Activated naive CD8-positive, alpha-beta T cell treated with anti-CD3 and anti-CD28 coated beads for 36 hours (primary cell): ENCODE measurements around the gene DEAF1. TPM values are rescaled to one million over a fixed set of nuclear protein-coding genes. Genes with fewer than 3 reads are reported as not detected.
A peak's percentile ranks its signal among the peaks of the same experiment; 100 is the strongest.

Experiments
- DNase-seq: peaks from one replicate; pipeline ENCODE4 v3.0.0; 2021
- H3K27ac Mint-ChIP-seq: one replicate; pipeline ENCODE4 v1.8.0; 2022; ENCODE audit warnings: mild to moderate bottlenecking, moderate library complexity, mixed read lengths
- H3K27me3 Mint-ChIP-seq: one replicate; pipeline ENCODE4 v1.8.0; 2022; ENCODE audit warnings: mild to moderate bottlenecking, mixed read lengths
- H3K36me3 Mint-ChIP-seq: one replicate; pipeline ENCODE4 v1.8.0; 2021; ENCODE audit warnings: mild to moderate bottlenecking, mixed read lengths
- H3K4me1 Mint-ChIP-seq: one replicate; pipeline ENCODE4 v1.8.0; 2021; ENCODE audit warnings: mixed read lengths
- H3K4me3 Mint-ChIP-seq: one replicate; pipeline ENCODE4 v1.8.0; 2022; ENCODE audit warnings: mild to moderate bottlenecking, moderate library complexity, mixed read lengths
- H3K9me3 Mint-ChIP-seq: one replicate; pipeline ENCODE4 v1.8.0; 2022; ENCODE audit warnings: mixed read lengths
- total RNA-seq, 2 experiments: library from RNA; stranded (reverse); gene quantifications; one replicate each; pipeline ENCODE4 v1.2.3, GENCODE V29; 2021

DEAF1 gene
- total RNA-seq, 2 experiments from 2014 or later: 46.1 to 49.7 TPM

- no peaks in the 10 kb centered on the region for H3K36me3 Mint-ChIP-seq
- no peak for DNase-seq
- peak overlapping the region; percentile 74 for H3K4me3 Mint-ChIP-seq
- peaks cover 17% of the 10 kb centered on the region for H3K27me3 Mint-ChIP-seq
- no peak overlapping the region for H3K27ac Mint-ChIP-seq
- no peaks in the 10 kb centered on the region for H3K9me3 Mint-ChIP-seq
- H3K4me1 Mint-ChIP-seq: peaks cover 16% of the 10 kb centered on the region
Measured at GRCh38 chr11:724778-725386, 29.9 kb upstream of the DEAF1 start.

GRCh38 chr11:724049-724777 lies 29.2 kb upstream of the DEAF1 start:
- peaks cover 16% of the 10 kb centered on the region for H3K4me1 Mint-ChIP-seq
- DNase-seq: peak; percentile 48
- H3K4me3 Mint-ChIP-seq: no peak overlapping the region
- H3K9me3 Mint-ChIP-seq: no peaks in the 10 kb centered on the region
- no peak overlapping the region for H3K27ac Mint-ChIP-seq
- peaks cover 24% of the 10 kb centered on the region for H3K27me3 Mint-ChIP-seq
- H3K36me3 Mint-ChIP-seq: no peaks in the 10 kb centered on the region

GRCh38 chr11:723120-723883 lies 28.3 kb upstream of the DEAF1 start:
- DNase-seq: peak; percentile 57
- Mint-ChIP-seq H3K27me3 (peaks cover 29% of the 10 kb centered on the region), H3K27ac (no peak overlapping the region), H3K9me3 (no peaks in the 10 kb centered on the region), H3K4me3 (peak overlapping the region; percentile 48), H3K4me1 (peaks cover 16% of the 10 kb centered on the region), H3K36me3 (no peaks in the 10 kb centered on the region)

- H3K27me3 Mint-ChIP-seq: peaks cover 29% of the 10 kb centered on the region
- no peak overlapping the region for H3K4me3 Mint-ChIP-seq
- H3K27ac Mint-ChIP-seq: no peak overlapping the region
Measured at GRCh38 chr11:722346-722811, 27.4 kb upstream of the DEAF1 start.

GRCh38 chr11:721741-722345 lies 26.8 kb upstream of the DEAF1 start:
- Mint-ChIP-seq H3K27me3 (peaks cover 29% of the 10 kb centered on the region), H3K36me3 (no peaks in the 10 kb centered on the region), H3K9me3 (no peaks in the 10 kb centered on the region), H3K4me3 (no peak overlapping the region), H3K4me1 (peaks cover 16% of the 10 kb centered on the region), H3K27ac (no peak overlapping the region)
- peak; percentile 58 for DNase-seq

More at GRCh38 chr11:722346-722811, 27.4 kb upstream of the DEAF1 start:
- DNase-seq: no peak
- Mint-ChIP-seq H3K36me3 (no peaks in the 10 kb centered on the region), H3K4me1 (peaks cover 16% of the 10 kb centered on the region), H3K9me3 (no peaks in the 10 kb centered on the region)

- Mint-ChIP-seq H3K27me3 (peaks cover 29% of the 10 kb centered on the region), H3K36me3 (no peaks in the 10 kb centered on the region), H3K9me3 (no peaks in the 10 kb centered on the region), H3K4me3 (no peak overlapping the region), H3K4me1 (peaks cover 13% of the 10 kb centered on the region), H3K27ac (no peak overlapping the region)
- DNase-seq: no peak
Measured at GRCh38 chr11:721247-721740, 26.3 kb upstream of the DEAF1 start.

GRCh38 chr11:720642-721246 lies 25.7 kb upstream of the DEAF1 start:
- H3K4me3 Mint-ChIP-seq: no peak overlapping the region
- H3K9me3 Mint-ChIP-seq: no peaks in the 10 kb centered on the region
- H3K4me1 Mint-ChIP-seq: peaks cover 13% of the 10 kb centered on the region
- H3K36me3 Mint-ChIP-seq: no peaks in the 10 kb centered on the region
- peaks cover 29% of the 10 kb centered on the region for H3K27me3 Mint-ChIP-seq
- peak; percentile 43 for DNase-seq
- H3K27ac Mint-ChIP-seq: no peak overlapping the region

- no peak overlapping the region for H3K27ac Mint-ChIP-seq
- peaks cover 11% of the 10 kb centered on the region for H3K4me1 Mint-ChIP-seq
- H3K36me3 Mint-ChIP-seq: no peaks in the 10 kb centered on the region
- peaks cover 29% of the 10 kb centered on the region for H3K27me3 Mint-ChIP-seq
- H3K9me3 Mint-ChIP-seq: peaks cover 1% of the 10 kb centered on the region
- no peak overlapping the region for H3K4me3 Mint-ChIP-seq
- no peak for DNase-seq
Measured at GRCh38 chr11:720017-720641, 25.1 kb upstream of the DEAF1 start.

- Mint-ChIP-seq H3K4me3 (no peak overlapping the region), H3K36me3 (no peaks in the 10 kb centered on the region), H3K27ac (no peak overlapping the region), H3K9me3 (peaks cover 1% of the 10 kb centered on the region), H3K4me1 (peaks cover 9% of the 10 kb centered on the region), H3K27me3 (peaks cover 33% of the 10 kb centered on the region)
- DNase-seq: no peak
Measured at GRCh38 chr11:719214-720016, 24.4 kb upstream of the DEAF1 start.

- H3K27me3 Mint-ChIP-seq: peaks cover 29% of the 10 kb centered on the region
- peaks cover 1% of the 10 kb centered on the region for H3K9me3 Mint-ChIP-seq
- H3K27ac Mint-ChIP-seq: no peak overlapping the region
- no peaks in the 10 kb centered on the region for H3K36me3 Mint-ChIP-seq
- H3K4me1 Mint-ChIP-seq: peaks cover 4% of the 10 kb centered on the region
- no peak for DNase-seq
- H3K4me3 Mint-ChIP-seq: no peak overlapping the region
Measured at GRCh38 chr11:714436-714835, 19.4 kb upstream of the DEAF1 start.

GRCh38 chr11:709109-709997 lies 14.3 kb upstream of the DEAF1 start:
- H3K27me3 Mint-ChIP-seq: peaks cover 32% of the 10 kb centered on the region
- no peaks in the 10 kb centered on the region for H3K9me3 Mint-ChIP-seq
- H3K36me3 Mint-ChIP-seq: no peaks in the 10 kb centered on the region
- H3K27ac Mint-ChIP-seq: no peak overlapping the region
- H3K4me3 Mint-ChIP-seq: no peak overlapping the region
- peaks cover 7% of the 10 kb centered on the region for H3K4me1 Mint-ChIP-seq
- DNase-seq: no peak

GRCh38 chr11:708511-708910 lies 13.5 kb upstream of the DEAF1 start:
- H3K27ac Mint-ChIP-seq: no peak overlapping the region
- no peaks in the 10 kb centered on the region for H3K36me3 Mint-ChIP-seq
- no peak overlapping the region for H3K4me3 Mint-ChIP-seq
- H3K27me3 Mint-ChIP-seq: peaks cover 32% of the 10 kb centered on the region
- peaks cover 7% of the 10 kb centered on the region for H3K4me1 Mint-ChIP-seq
- no peaks in the 10 kb centered on the region for H3K9me3 Mint-ChIP-seq
- DNase-seq: no peak
